Measurements from ENCODE around the gene VPS37D.
"Not testable (repeated sequence)": the region's sequence is repeated elsewhere in the genome, so short reads cannot be mapped to it uniquely, and the experiment has no call there.

VPS37D gene

GRCh38 chr7:73646785-73647724 lies 20.6 kb upstream of the VPS37D start:
- no peak for DNase-seq

GRCh38 chr7:73647725-73648592 lies 19.7 kb upstream of the VPS37D start:
- DNase-seq, result no peak

GRCh38 chr7:73648593-73649332 lies 18.9 kb upstream of the VPS37D start:
- DNase-seq, result no peak

- no peak for DNase-seq
Observed at GRCh38 chr7:73649576-73649975, 18.1 kb upstream of the VPS37D start.

- no peak for DNase-seq
Observed at GRCh38 chr7:73650524-73650923, 17.1 kb upstream of the VPS37D start.

GRCh38 chr7:73652541-73652949 lies 15.1 kb upstream of the VPS37D start:
- no peak for DNase-seq

- DNase-seq, result not testable (repeated sequence)
Observed at GRCh38 chr7:73655309-73655708, 12.3 kb upstream of the VPS37D start.

- DNase-seq, result no peak
Observed at GRCh38 chr7:73659983-73660382, 7.6 kb upstream of the VPS37D start.

GRCh38 chr7:73660594-73660993 lies 7.0 kb upstream of the VPS37D start:
- not testable (repeated sequence) for DNase-seq

- no peak for DNase-seq
Observed at GRCh38 chr7:73663033-73663432, 4.6 kb upstream of the VPS37D start.

GRCh38 chr7:73668103-73668885 lies 663 bp downstream of the VPS37D start:
- no peak for DNase-seq

- DNase-seq, result no peak
Observed at GRCh38 chr7:73668886-73669230, 1.2 kb downstream of the VPS37D start.

- no peak for DNase-seq
Observed at GRCh38 chr7:73669288-73669701, 1.7 kb downstream of the VPS37D start.

- no peak for DNase-seq
Observed at GRCh38 chr7:73669858-73670385, 2.3 kb downstream of the VPS37D start.

- DNase-seq, result no peak
Observed at GRCh38 chr7:73671322-73671661, 3.7 kb downstream of the VPS37D start.

GRCh38 chr7:73671857-73672445 lies 4.3 kb downstream of the VPS37D start:
- DNase-seq, result no peak

GRCh38 chr7:73674468-73675124 lies 7.0 kb downstream of the VPS37D start:
- DNase-seq, result no peak

- not testable (repeated sequence) for DNase-seq
Observed at GRCh38 chr7:73676062-73676461, 8.4 kb downstream of the VPS37D start.

GRCh38 chr7:73678862-73679261 lies 11.2 kb downstream of the VPS37D start:
- no peak for DNase-seq

GRCh38 chr7:73679709-73680108 lies 12.1 kb downstream of the VPS37D start:
- DNase-seq, result no peak

- DNase-seq, result no peak
Observed at GRCh38 chr7:73680501-73680900, 12.9 kb downstream of the VPS37D start.
